ENCODE results near the gene TRIM34. TPM values are rescaled to one million over a fixed set of nuclear protein-coding genes. Genes with fewer than 3 reads are reported as not detected.

TRIM34 gene
- total RNA-seq, 1 experiment from 2014 or later: 0.41 TPM

- peak within 1 kb of the TSS; percentile 91 for H3K27ac ChIP-seq (ENCODE audit: low read depth, low read length, poor library complexity, severe bottlenecking)
- TF ChIP-seq EZH2 (IDR thresholded peaks at IDR 0.05; ENCODE audit: borderline replicate concordance, low read depth, low read length, poor library complexity, severe bottlenecking) (no peak), CTCF (conservative IDR thresholded peaks at IDR 0.05; ENCODE audit: low read depth, low read length) (peak; percentile 56)
- BruUV-seq (replicated peaks): no TSS peak
- no peaks in the 10 kb centered on the region for H3K27me3 ChIP-seq (replicated peaks; ENCODE audit: insufficient read depth, low read depth, low read length, poor library complexity)
- ChIA-PET POLR2A (ENCODE audit: low non-redundant PET) (no interaction called here), CTCF (no interaction called here)
- no peaks in the 10 kb centered on the region for H3K4me1 ChIP-seq (ENCODE audit: insufficient read depth, low read length, poor library complexity, severe bottlenecking)
- H3K36me3 ChIP-seq (ENCODE audit: insufficient read depth, low read length, poor library complexity, severe bottlenecking): no peaks in the 10 kb centered on the region
- H3K9me3 ChIP-seq (ENCODE audit: low read depth, low read length, poor library complexity, severe bottlenecking): no peaks in the 10 kb centered on the region
- intact Hi-C loops (cut with micrococcal nuclease; ENCODE audit: unreplicated experiment): no loop called here
- peak within 1 kb of the TSS; percentile 51 for H3K4me3 ChIP-seq (ENCODE audit: low read depth, low read length, poor library complexity, severe bottlenecking)
- peak; percentile 94 for DNase-seq (ENCODE audit: low spot score)
Observed at GRCh38 chr11:5684646-5685362, 60.0 kb downstream of the TRIM34 start, which contains the start of gene TRIM5. TSS of gene TRIM5 (minus strand) at chr11:5685074. CDS start at chr11:5680177, 4,897 bp downstream.

- ChIA-PET POLR2A (ENCODE audit: low non-redundant PET) (no interaction called here), CTCF (no interaction called here)
- Histone ChIP-seq H3K9me3 (ENCODE audit: low read depth, low read length, poor library complexity, severe bottlenecking) (no peaks in the 10 kb centered on the region), H3K4me3 (ENCODE audit: low read depth, low read length, poor library complexity, severe bottlenecking) (no peak overlapping the region), H3K4me1 (ENCODE audit: insufficient read depth, low read length, poor library complexity, severe bottlenecking) (no peaks in the 10 kb centered on the region), H3K36me3 (ENCODE audit: insufficient read depth, low read length, poor library complexity, severe bottlenecking) (no peaks in the 10 kb centered on the region), H3K27me3 (replicated peaks; ENCODE audit: insufficient read depth, low read depth, low read length, poor library complexity) (no peaks in the 10 kb centered on the region), H3K27ac (ENCODE audit: low read depth, low read length, poor library complexity, severe bottlenecking) (no peak overlapping the region)
- no TSS peak for BruUV-seq (replicated peaks)
- no peak for DNase-seq (ENCODE audit: low spot score)
- intact Hi-C loops (cut with micrococcal nuclease; ENCODE audit: unreplicated experiment): no loop called here
- TF ChIP-seq CTCF (conservative IDR thresholded peaks at IDR 0.05; ENCODE audit: low read depth, low read length) (no peak), EZH2 (IDR thresholded peaks at IDR 0.05; ENCODE audit: borderline replicate concordance, low read depth, low read length, poor library complexity, severe bottlenecking) (no peak)
Observed at GRCh38 chr11:5686426-5686825, 61.6 kb downstream of the TRIM34 start.

GRCh38 chr11:5688482-5688881, 63.7 kb downstream of the TRIM34 start:
- POLR2A ChIA-PET (ENCODE audit: low non-redundant PET): no interaction called here
- intact Hi-C loops (cut with micrococcal nuclease; ENCODE audit: unreplicated experiment): no loop called here
- no peak overlapping the region for H3K27ac ChIP-seq (ENCODE audit: low read depth, low read length, poor library complexity, severe bottlenecking)
- H3K4me1 ChIP-seq (ENCODE audit: insufficient read depth, low read length, poor library complexity, severe bottlenecking): no peaks in the 10 kb centered on the region
- DNase-seq (ENCODE audit: low spot score): no peak
- TF ChIP-seq EZH2 (IDR thresholded peaks at IDR 0.05; ENCODE audit: borderline replicate concordance, low read depth, low read length, poor library complexity, severe bottlenecking) (no peak), CTCF (conservative IDR thresholded peaks at IDR 0.05; ENCODE audit: low read depth, low read length) (no peak)
- H3K9me3 ChIP-seq (ENCODE audit: low read depth, low read length, poor library complexity, severe bottlenecking): no peaks in the 10 kb centered on the region
- H3K36me3 ChIP-seq (ENCODE audit: insufficient read depth, low read length, poor library complexity, severe bottlenecking): no peaks in the 10 kb centered on the region
- no TSS peak for BruUV-seq (replicated peaks)
- H3K27me3 ChIP-seq (replicated peaks; ENCODE audit: insufficient read depth, low read depth, low read length, poor library complexity): no peaks in the 10 kb centered on the region
- CTCF ChIA-PET: no interaction called here
- H3K4me3 ChIP-seq (ENCODE audit: low read depth, low read length, poor library complexity, severe bottlenecking): no peak overlapping the region

All from A673 (cell line).